Measurements from ENCODE around the gene SFXN1.

The SFXN1 gene

GRCh38 chr5:175493260-175493659 lies 14.9 kb downstream of the SFXN1 start:
- no peak overlapping the region for H2AFZ ChIP-seq (ENCODE audit: low read depth, low read length)
- H3K4ac ChIP-seq (ENCODE audit: low read depth in 1 of 2, low read length in 2 of 2) = no peak overlapping the region
- peaks cover 27 to 74% of the 10 kb centered on the region in 2 experiments for H3K36me3 ChIP-seq (ENCODE audit: control insufficient read depth in 1 of 2, insufficient read depth in 2 of 2, low read depth in 1 of 2, low read length in 2 of 2)
- H3K23ac ChIP-seq (ENCODE audit: low read length in 2 of 2) = no peak overlapping the region
- H3K27me3 ChIP-seq (ENCODE audit: control insufficient read depth in 1 of 2, insufficient read depth in 1 of 2, low read length in 2 of 2) = no peaks in the 10 kb centered on the region
- H2AK5ac ChIP-seq (ENCODE audit: low read length, severe bottlenecking) = no peak overlapping the region
- H3K4me1 ChIP-seq (ENCODE audit: control insufficient read depth, insufficient read depth, low read depth, low read length) = no peaks in the 10 kb centered on the region
- H3K4me3 ChIP-seq (ENCODE audit: insufficient read depth in 1 of 2, low read depth in 1 of 2, low read length in 2 of 2) = no peak overlapping the region
- H3K4me2 ChIP-seq (ENCODE audit: low read length, poor library complexity, severe bottlenecking) = no peak overlapping the region
- H3K18ac ChIP-seq (ENCODE audit: low read depth in 1 of 2, low read length in 2 of 2) = no peak overlapping the region
- no peak overlapping the region for H2BK15ac ChIP-seq (ENCODE audit: low read depth, poor library complexity, severe bottlenecking)
- no peak overlapping the region for H4K8ac ChIP-seq (ENCODE audit: low read length)
- no peak overlapping the region for H3K9ac ChIP-seq (ENCODE audit: low read length)
- H3K79me1 ChIP-seq (replicated peaks; ENCODE audit: low read length, poor library complexity, severe bottlenecking) = peaks cover 20% of the 10 kb centered on the region
- H2BK5ac ChIP-seq (ENCODE audit: low read depth, low read length, poor library complexity, severe bottlenecking) = no peak overlapping the region
- no peak overlapping the region for H3K14ac ChIP-seq (ENCODE audit: low read length in 2 of 2)
- no peak overlapping the region for H4K91ac ChIP-seq (ENCODE audit: low read length)
- no peak overlapping the region for H2BK120ac ChIP-seq (ENCODE audit: low read depth, low read length)
- DNase-seq = no peak
- no peak overlapping the region for H2BK12ac ChIP-seq (ENCODE audit: low read length in 2 of 2)
- no peak overlapping the region for H3K27ac ChIP-seq (ENCODE audit: low read length, poor library complexity, severe bottlenecking)
- H3K9me3 ChIP-seq (ENCODE audit: control insufficient read depth, low read length) = no peaks in the 10 kb centered on the region
- WGBS = 91% methylated on average over 7 of the region's 7 CpGs

GRCh38 chr5:175493726-175494125 lies 15.4 kb downstream of the SFXN1 start:
- H2BK120ac ChIP-seq (ENCODE audit: low read depth, low read length) = no peak overlapping the region

GRCh38 chr5:175494264-175495183 lies 16.2 kb downstream of the SFXN1 start:
- Histone ChIP-seq H2BK5ac (ENCODE audit: low read depth, low read length, poor library complexity, severe bottlenecking) (no peak overlapping the region), H2AK5ac (ENCODE audit: low read length, severe bottlenecking) (no peak overlapping the region), H2BK12ac (ENCODE audit: low read length in 2 of 2) (no peak overlapping the region), H3K4me1 (ENCODE audit: control insufficient read depth, insufficient read depth, low read depth, low read length) (no peaks in the 10 kb centered on the region), H3K27ac (ENCODE audit: low read length, poor library complexity, severe bottlenecking) (no peak overlapping the region), H3K4ac (ENCODE audit: low read depth in 1 of 2, low read length in 2 of 2) (no peak overlapping the region), H3K4me3 (ENCODE audit: insufficient read depth in 1 of 2, low read depth in 1 of 2, low read length in 2 of 2) (no peak overlapping the region), H4K91ac (ENCODE audit: low read length) (no peak overlapping the region), H3K36me3 (ENCODE audit: control insufficient read depth in 1 of 2, insufficient read depth in 2 of 2, low read depth in 1 of 2, low read length in 2 of 2) (peaks cover 21 to 72% of the 10 kb centered on the region in 2 experiments), H3K18ac (ENCODE audit: low read depth in 1 of 2, low read length in 2 of 2) (no peak overlapping the region), H3K4me2 (ENCODE audit: low read length, poor library complexity, severe bottlenecking) (no peak overlapping the region), H3K14ac (ENCODE audit: low read length in 2 of 2) (no peak overlapping the region), H3K79me1 (replicated peaks; ENCODE audit: low read length, poor library complexity, severe bottlenecking) (peaks cover 19% of the 10 kb centered on the region), H2BK120ac (ENCODE audit: low read depth, low read length) (no peak overlapping the region), H2BK15ac (ENCODE audit: low read depth, poor library complexity, severe bottlenecking) (no peak overlapping the region), H2AFZ (ENCODE audit: low read depth, low read length) (no peak overlapping the region), H3K9ac (ENCODE audit: low read length) (no peak overlapping the region), H3K23ac (ENCODE audit: low read length in 2 of 2) (no peak overlapping the region), H3K9me3 (ENCODE audit: control insufficient read depth, low read length) (no peaks in the 10 kb centered on the region), H4K8ac (ENCODE audit: low read length) (no peak overlapping the region), H3K27me3 (ENCODE audit: control insufficient read depth in 1 of 2, insufficient read depth in 1 of 2, low read length in 2 of 2) (no peaks in the 10 kb centered on the region)
- DNase-seq = no peak
- 88% methylated on average over 15 of the region's 17 CpGs for WGBS

More at GRCh38 chr5:175493726-175494125, 15.4 kb downstream of the SFXN1 start:
- Histone ChIP-seq H3K4me1 (ENCODE audit: control insufficient read depth, insufficient read depth, low read depth, low read length) (no peaks in the 10 kb centered on the region), H2BK15ac (ENCODE audit: low read depth, poor library complexity, severe bottlenecking) (no peak overlapping the region), H4K8ac (ENCODE audit: low read length) (no peak overlapping the region), H3K14ac (ENCODE audit: low read length in 2 of 2) (no peak overlapping the region), H3K9me3 (ENCODE audit: control insufficient read depth, low read length) (no peaks in the 10 kb centered on the region), H3K9ac (ENCODE audit: low read length) (no peak overlapping the region), H3K4me2 (ENCODE audit: low read length, poor library complexity, severe bottlenecking) (no peak overlapping the region), H4K91ac (ENCODE audit: low read length) (no peak overlapping the region), H2AFZ (ENCODE audit: low read depth, low read length) (no peak overlapping the region), H3K4ac (ENCODE audit: low read depth in 1 of 2, low read length in 2 of 2) (no peak overlapping the region), H3K79me1 (replicated peaks; ENCODE audit: low read length, poor library complexity, severe bottlenecking) (peaks cover 20% of the 10 kb centered on the region), H2BK12ac (ENCODE audit: low read length in 2 of 2) (no peak overlapping the region), H3K27ac (ENCODE audit: low read length, poor library complexity, severe bottlenecking) (no peak overlapping the region), H2BK5ac (ENCODE audit: low read depth, low read length, poor library complexity, severe bottlenecking) (no peak overlapping the region), H3K36me3 (ENCODE audit: control insufficient read depth in 1 of 2, insufficient read depth in 2 of 2, low read depth in 1 of 2, low read length in 2 of 2) (peaks cover 22 to 72% of the 10 kb centered on the region in 2 experiments), H3K23ac (ENCODE audit: low read length in 2 of 2) (no peak overlapping the region), H3K18ac (ENCODE audit: low read depth in 1 of 2, low read length in 2 of 2) (no peak overlapping the region), H2AK5ac (ENCODE audit: low read length, severe bottlenecking) (no peak overlapping the region), H3K4me3 (ENCODE audit: insufficient read depth in 1 of 2, low read depth in 1 of 2, low read length in 2 of 2) (no peak overlapping the region), H3K27me3 (ENCODE audit: control insufficient read depth in 1 of 2, insufficient read depth in 1 of 2, low read length in 2 of 2) (no peaks in the 10 kb centered on the region)
- 72% methylated on average over 8 of the region's 8 CpGs for WGBS
- DNase-seq = no peak

- Histone ChIP-seq H3K27me3 (ENCODE audit: control insufficient read depth in 1 of 2, insufficient read depth in 1 of 2, low read length in 2 of 2) (no peaks in the 10 kb centered on the region), H3K4me2 (ENCODE audit: low read length, poor library complexity, severe bottlenecking) (no peak overlapping the region), H2BK5ac (ENCODE audit: low read depth, low read length, poor library complexity, severe bottlenecking) (no peak overlapping the region), H3K36me3 (ENCODE audit: control insufficient read depth in 1 of 2, insufficient read depth in 2 of 2, low read depth in 1 of 2, low read length in 2 of 2) (peaks cover 3 to 32% of the 10 kb centered on the region in 2 experiments), H3K4me3 (ENCODE audit: insufficient read depth in 1 of 2, low read depth in 1 of 2, low read length in 2 of 2) (no peak overlapping the region), H3K9me3 (ENCODE audit: control insufficient read depth, low read length) (no peaks in the 10 kb centered on the region), H3K27ac (ENCODE audit: low read length, poor library complexity, severe bottlenecking) (no peak overlapping the region), H2BK15ac (ENCODE audit: low read depth, poor library complexity, severe bottlenecking) (no peak overlapping the region), H3K9ac (ENCODE audit: low read length) (no peak overlapping the region), H4K8ac (ENCODE audit: low read length) (no peak overlapping the region), H3K14ac (ENCODE audit: low read length in 2 of 2) (no peak overlapping the region), H2BK12ac (ENCODE audit: low read length in 2 of 2) (no peak overlapping the region), H3K4me1 (ENCODE audit: control insufficient read depth, insufficient read depth, low read depth, low read length) (no peaks in the 10 kb centered on the region), H3K4ac (ENCODE audit: low read depth in 1 of 2, low read length in 2 of 2) (no peak overlapping the region), H3K23ac (ENCODE audit: low read length in 2 of 2) (no peak overlapping the region), H3K79me1 (replicated peaks; ENCODE audit: low read length, poor library complexity, severe bottlenecking) (peaks cover 16% of the 10 kb centered on the region), H2BK120ac (ENCODE audit: low read depth, low read length) (no peak overlapping the region), H2AFZ (ENCODE audit: low read depth, low read length) (no peak overlapping the region), H2AK5ac (ENCODE audit: low read length, severe bottlenecking) (no peak overlapping the region), H3K18ac (ENCODE audit: low read depth in 1 of 2, low read length in 2 of 2) (no peak overlapping the region), H4K91ac (ENCODE audit: low read length) (no peak overlapping the region)
- no peak for DNase-seq
- 75% methylated on average over 7 of the region's 7 CpGs for WGBS
Measured at GRCh38 chr5:175501759-175502158, 23.4 kb downstream of the SFXN1 start.

All from mesenchymal stem cell (in vitro differentiated cells and primary cell).